Activated CD4-positive, CD25-positive, alpha-beta regulatory T cell treated with anti-CD3 and anti-CD28 coated beads, Interleukin-2, amount 50 U/mL, for 72 hours (primary cell): Measurements from ENCODE around the gene RGS12.

ENCODE experiments used
- DNase-seq: peaks from one replicate; pipeline ENCODE4 v3.0.0; 2021

Gene RGS12

DNA sequence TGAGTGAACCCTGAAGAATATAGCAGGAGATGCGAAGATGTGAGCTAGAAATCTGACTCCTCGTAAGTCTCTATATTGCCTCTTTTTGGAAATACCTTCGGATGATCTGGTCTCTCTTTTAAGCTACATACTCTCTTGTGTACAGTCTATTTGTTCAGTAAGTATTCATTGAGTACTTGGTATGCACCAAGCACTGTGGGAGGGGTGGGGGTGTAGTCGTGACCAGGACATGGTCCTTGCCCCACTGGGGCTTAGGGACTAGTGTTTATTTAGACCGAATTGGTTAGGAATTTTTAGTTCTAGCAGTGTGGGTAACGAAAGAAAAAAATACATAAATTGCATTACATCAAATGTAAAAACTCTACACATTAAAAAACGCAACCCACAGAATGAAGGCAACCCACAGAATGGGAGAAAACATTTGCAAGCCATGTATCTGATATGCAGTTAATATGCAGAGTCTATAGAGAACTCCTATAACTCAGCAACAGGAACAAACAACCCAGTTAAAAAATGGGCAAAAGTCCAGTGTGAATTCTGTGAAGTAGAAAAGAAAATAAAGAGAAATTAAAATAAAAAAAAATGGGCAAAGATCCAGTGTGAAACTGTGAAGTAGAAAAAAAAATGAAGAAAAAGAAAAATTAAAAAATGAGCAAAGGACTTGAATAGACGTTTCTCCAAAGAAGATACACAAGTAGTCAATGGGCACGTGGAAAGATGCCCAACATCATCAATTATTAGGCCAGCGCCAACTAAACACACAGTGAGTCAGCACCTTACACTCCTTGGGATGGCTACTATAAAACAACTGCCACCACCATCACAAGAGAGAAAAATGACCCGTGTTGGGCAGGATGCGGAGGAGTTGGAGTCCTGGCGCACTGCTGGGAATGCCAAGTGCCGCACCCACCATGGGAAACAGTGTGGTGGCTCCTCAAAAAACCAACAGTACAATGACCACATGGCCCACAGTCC, 43.8 kb downstream of the RGS12 start:
- no peak for DNase-seq

DNA sequence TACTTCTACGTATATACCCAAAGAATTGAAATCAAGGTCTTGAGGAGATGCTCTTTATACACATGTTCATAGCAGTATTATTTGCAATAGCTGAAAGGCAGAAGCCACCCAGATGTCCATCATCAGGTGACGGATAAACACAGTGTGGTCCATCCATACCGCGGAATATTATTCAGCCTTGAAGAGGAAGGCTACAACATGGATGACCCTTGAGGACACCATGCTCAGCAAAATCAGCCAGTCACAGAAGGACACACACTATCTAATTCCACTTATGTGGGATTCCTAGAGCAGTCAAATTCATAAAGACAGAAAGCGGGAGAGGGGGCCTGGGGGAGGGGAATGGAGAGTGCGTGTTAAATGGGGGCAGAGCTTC, 44.5 kb downstream of the RGS12 start:
- DNase-seq: no peak

DNA sequence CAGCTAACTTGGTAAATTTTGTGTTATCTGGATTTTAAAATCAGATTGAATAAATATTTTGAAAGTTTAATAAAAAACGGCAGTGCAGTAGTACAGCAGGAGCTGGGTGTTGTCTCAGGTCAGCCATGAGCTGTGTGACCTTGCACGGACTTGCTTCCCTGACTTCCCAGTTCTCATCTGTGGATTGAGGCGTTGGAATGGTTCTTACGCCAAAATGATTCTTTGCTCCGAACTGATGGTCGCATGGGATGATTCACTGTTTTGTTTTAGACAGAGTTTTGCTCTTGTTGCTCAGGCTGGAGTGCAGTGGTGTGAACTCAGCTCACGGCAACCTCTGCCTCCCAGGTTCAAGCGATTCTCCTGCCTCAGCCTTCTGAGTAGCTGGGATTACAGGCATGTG, 45.0 kb downstream of the RGS12 start:
- DNase-seq: no peak

DNA sequence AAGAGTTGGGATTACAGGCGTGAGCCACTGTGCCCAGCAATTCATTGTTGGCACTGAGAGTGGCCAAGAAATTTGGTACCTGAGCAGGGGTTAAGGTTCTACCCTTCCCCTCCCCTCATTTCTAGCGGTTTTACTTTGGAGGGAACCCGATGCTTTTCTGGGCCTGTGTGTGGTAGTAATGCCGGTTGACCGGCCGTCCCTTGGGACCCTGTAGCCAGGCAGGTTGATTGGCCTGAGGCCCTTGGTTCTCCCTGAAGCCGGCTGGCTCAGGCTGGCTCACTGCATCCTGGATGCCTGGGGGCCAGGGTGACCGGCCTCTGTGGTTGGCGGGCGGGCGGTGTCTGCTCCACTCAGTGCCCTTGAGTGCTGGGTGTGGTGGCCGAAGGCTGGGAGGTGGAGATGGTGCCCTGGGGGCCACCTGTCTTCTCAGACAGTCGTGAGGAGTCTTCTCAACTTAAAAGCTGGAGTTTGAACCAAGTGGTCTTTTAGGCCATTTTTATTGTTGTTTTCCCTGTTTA, 45.6 kb downstream of the RGS12 start:
- no peak for DNase-seq

DNA sequence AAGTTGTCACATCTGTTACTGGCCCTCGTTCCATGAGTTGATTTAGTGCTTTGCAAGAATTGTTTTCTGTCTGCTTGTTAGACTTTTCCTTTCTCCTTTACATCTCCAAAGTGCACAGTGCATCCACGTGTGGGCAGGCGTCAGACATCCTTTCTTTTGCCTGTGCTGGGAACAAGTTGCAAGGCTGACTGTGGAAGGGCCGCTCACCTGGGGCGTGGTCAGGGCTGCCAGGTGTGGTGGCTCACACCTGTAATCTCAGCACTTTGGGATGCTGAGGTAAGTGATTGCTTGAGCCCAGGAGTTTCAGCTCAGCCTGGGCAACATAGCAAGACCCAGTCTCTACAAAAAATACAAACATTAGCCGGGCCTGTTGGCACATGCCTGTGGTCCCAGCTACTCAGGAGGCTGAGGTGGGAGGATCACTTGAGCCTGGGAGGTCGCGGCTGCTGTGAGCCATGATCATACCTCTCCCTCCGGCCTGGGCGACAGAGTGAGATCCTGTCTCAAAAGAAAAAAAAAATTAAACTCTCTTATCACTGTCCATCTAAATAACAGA, 46.2 kb downstream of the RGS12 start:
- DNase-seq: no peak

DNA sequence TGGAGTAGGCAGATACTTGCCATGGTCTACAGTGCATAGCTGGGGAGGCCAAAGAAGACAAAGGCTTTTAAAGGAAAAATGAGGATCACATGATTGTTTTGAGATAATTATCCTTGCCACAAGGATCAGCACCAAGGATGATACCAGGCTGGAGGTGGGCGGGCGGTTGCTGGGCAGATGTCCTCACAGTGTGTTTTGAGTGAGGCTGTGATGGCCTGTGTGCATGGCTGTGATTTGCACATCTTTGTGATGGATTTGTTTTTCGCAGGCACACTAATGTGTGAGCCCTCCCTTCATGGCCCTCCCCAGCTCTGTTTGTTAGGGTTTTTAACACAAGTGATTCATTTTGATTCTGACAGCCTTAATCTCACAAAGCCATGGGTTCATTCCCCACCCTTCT, 46.8 kb downstream of the RGS12 start:
- DNase-seq: no peak

DNA sequence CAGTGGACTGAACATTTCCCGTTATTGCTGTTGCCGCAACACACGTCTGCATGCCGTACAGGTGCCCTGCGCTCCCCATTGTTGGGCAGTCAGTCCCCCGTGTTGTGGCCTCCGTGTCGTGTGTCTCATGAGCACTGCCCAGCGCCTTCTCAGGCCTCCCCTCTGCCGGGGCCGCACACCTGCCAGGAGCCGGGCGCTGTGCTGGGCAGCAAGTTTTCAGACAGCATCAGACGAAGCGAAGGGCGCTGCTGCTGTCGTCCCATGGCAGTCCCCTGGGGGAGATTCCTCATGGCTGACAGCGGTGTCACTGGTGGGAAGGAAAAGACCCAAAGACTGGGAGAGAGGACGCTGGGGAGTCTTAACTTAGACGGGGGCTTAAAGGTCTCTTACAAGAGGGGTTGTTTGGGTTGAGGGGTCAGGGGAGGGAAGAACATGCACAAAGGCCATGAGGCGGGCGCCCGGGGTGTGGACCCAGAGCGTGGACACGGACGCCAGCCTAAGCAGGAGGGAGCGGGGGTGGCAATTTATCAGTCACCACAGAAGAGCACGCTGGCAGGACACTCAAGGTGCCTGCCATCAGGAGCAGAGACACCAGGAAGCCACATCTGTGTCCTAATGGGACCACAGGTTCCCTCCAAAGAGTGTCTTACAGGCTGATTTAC, 47.3 kb downstream of the RGS12 start:
- DNase-seq: no peak

DNA sequence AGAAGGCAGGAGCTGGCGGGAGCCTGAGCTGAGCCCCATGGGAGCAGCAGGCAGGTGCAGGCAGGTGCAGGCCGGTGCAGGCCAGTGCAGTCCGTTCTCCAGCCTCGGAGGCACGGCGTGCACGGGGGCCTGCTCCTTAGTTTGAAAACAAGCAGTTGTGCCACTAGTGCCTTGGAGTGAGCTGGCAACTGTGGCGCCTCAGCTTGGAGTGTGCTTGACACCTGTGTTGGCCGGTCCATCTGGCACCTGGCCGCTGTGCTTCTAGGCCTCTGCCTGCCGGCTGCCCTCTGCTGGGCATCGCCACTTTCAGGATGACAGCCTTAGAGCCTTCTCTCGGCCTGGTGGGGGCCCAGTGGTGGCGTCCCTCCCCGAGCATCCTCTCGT, 47.9 kb downstream of the RGS12 start:
- no peak for DNase-seq

DNA sequence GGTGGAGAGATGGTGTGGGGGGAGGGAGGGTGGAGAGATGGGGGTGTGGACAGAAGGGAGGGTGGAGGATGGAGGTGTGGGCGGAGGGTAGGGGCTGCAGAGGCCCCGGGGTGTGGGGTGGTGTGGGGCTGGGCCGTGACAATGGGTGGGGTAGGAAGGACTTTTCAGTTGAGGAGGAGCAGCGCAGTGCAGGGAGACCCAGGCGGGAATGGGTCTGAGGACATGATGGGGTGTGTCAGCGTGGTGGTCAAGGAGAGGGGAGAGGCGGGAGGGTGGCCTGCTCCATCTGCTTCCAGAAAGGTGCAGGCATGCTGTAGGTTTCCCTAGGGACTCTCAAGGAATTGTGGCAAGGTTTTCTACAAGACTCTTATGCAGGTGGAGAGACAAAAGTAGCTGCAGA, 48.9 kb downstream of the RGS12 start:
- no peak for DNase-seq

DNA sequence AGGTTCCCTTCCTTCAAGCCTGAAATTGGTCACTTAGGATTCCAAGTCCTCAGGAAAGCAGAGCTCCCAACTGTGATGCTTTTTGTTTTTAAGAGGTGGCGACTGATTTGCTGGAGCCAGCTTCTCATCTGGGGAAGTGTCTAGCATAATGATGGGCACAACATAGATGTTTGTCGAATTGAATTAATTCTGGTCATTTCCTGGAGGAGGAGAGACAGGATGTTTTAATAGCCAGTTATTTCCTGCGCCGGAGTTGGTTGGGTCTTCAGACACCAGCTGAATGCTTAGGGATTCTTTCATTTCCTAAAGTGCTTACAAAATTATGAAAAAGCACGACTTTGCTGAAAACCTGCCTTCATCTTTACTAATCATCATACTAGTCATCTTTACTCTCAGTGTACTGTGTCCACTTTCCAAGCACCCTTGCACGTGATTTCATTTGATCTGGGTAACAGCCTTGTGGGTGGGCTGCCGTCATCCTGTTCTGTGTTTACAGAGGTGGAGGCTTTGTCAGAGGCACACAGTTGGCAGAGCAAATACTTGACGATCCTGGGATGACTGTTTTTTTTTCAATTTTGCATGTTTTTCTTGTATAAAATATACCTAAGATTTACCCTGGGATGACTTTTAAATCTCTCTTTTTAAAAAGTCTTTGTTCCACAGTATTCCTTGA, 49.5 kb downstream of the RGS12 start:
- DNase-seq: no peak
